H1 (cell line): ENCODE measurements around the gene PDE4D. TPM values are rescaled to one million over a fixed set of nuclear protein-coding genes. Genes with fewer than 3 reads are reported as not detected.

Experiments
- CTCF ChIA-PET: fragments of 300-600 bp; sonication (Branson Sonifier 250); formaldehyde crosslinking; loops from one replicate; lab custom pipeline; 2021; ENCODE audit not compliant: partially characterized antibody; lab: Charles Lee
- POLR2A ChIA-PET: fragments of 300-600 bp; sonication (Branson Sonifier 250); formaldehyde crosslinking; loops from one replicate; lab custom pipeline; 2021; ENCODE audit warnings: inconsistent platforms; ENCODE audit not compliant: partially characterized antibody; lab: Charles Lee
- DNase-seq, 2 experiments: peaks; one replicate each; pipeline versions ENCODE4 v3.0.0 to v3.0.0-alpha.2; 2010 to 2022; ENCODE audit warnings: low spot score in 2 of 2, low read depth in 1 of 2, mixed read lengths in 1 of 2
- FAIRE-seq: peaks from 2 replicates; lab custom pipeline; 2011; peaks lifted over from hg19 to GRCh38; lab: Jason Lieb, UNC
- H2AFZ ChIP-seq: 2 replicates; pipeline ENCODE4 v1.8.1; 2012; ENCODE audit warnings: low read length, inconsistent platforms
- H2AK5ac ChIP-seq: 2 replicates; pipeline ENCODE4 v1.6.1; 2013; ENCODE audit warnings: low read depth, low read length
- H2BK120ac ChIP-seq: replicated peaks from 2 replicates; pipeline ENCODE3; 2013; ENCODE audit warnings: low read depth, low read length, inconsistent platforms
- H2BK12ac ChIP-seq: 2 replicates; pipeline ENCODE4 v1.6.1; 2013; ENCODE audit warnings: low read depth, low read length
- H2BK15ac ChIP-seq: 2 replicates; pipeline ENCODE4 v1.6.1; 2013; ENCODE audit warnings: low read length
- H2BK20ac ChIP-seq: 2 replicates; pipeline ENCODE4 v1.6.1; 2013; ENCODE audit warnings: low read length
- H2BK5ac ChIP-seq: 2 replicates; pipeline ENCODE4 v1.6.1; 2013; ENCODE audit warnings: low read depth, low read length
- H3K14ac ChIP-seq: 2 replicates; pipeline ENCODE4 v1.6.1; 2013; ENCODE audit warnings: inconsistent platforms; ENCODE audit not compliant: insufficient read length
- H3K18ac ChIP-seq: 2 replicates; pipeline ENCODE4 v1.6.1; 2013; ENCODE audit warnings: low read length; ENCODE audit errors: extremely low read depth
- H3K23ac ChIP-seq: 2 replicates; pipeline ENCODE4 v1.6.1; 2013; ENCODE audit warnings: inconsistent platforms; ENCODE audit not compliant: insufficient read length
- H3K23me2 ChIP-seq: 2 replicates; pipeline ENCODE4 v1.6.1; 2013; ENCODE audit warnings: low read depth, low read length
- H3K27ac ChIP-seq: 2 replicates; pipeline ENCODE4 v1.6.1; 2011; ENCODE audit warnings: low read depth, low read length, inconsistent platforms
- H3K27me3 ChIP-seq, 4 experiments: replicated peaks in 1 of 4; 1 replicate in 1 of 4; 2 replicates in 3 of 4; pipeline versions ENCODE4 v1.6.1 to v1.8.1; 2011 to 2013; ENCODE audit warnings: low read length in 3 of 4, mild to moderate bottlenecking in 3 of 4, inconsistent platforms in 2 of 4, mixed read lengths in 2 of 4, moderate library complexity in 1 of 4; ENCODE audit not compliant: control insufficient read depth in 3 of 4, insufficient read depth in 3 of 4; ENCODE audit errors: extremely low read depth in 1 of 4
- H3K36me3 ChIP-seq, 4 experiments: 2 replicates each; pipeline versions ENCODE4 v1.6.1 to v1.8.1; 2011 to 2013; ENCODE audit warnings: mild to moderate bottlenecking in 4 of 4, low read length in 3 of 4, moderate library complexity in 2 of 4, control low read depth in 1 of 4, inconsistent platforms in 1 of 4; ENCODE audit not compliant: insufficient read depth in 4 of 4, control insufficient read depth in 2 of 4
- H3K4ac ChIP-seq: replicated peaks from 2 replicates; pipeline ENCODE3; 2013; ENCODE audit warnings: low read length, low read depth, mixed read lengths, inconsistent platforms; ENCODE audit not compliant: insufficient read length
- H3K4me1 ChIP-seq, 4 experiments: replicated peaks in 1 of 4; 1 replicate in 1 of 4; 2 replicates in 3 of 4; pipeline versions ENCODE4 v1.6.1 to v1.8.1; 2011 to 2013; ENCODE audit warnings: low read length in 3 of 4, inconsistent platforms in 2 of 4, mixed read lengths in 1 of 4; ENCODE audit not compliant: insufficient read depth in 4 of 4, control insufficient read depth in 3 of 4
- H3K4me2 ChIP-seq, 2 experiments: 2 replicates each; pipeline versions ENCODE4 v1.6.1 to v1.8.1; 2011 to 2013; ENCODE audit warnings: low read depth in 2 of 2, low read length in 2 of 2, control low read depth in 1 of 2, inconsistent platforms in 1 of 2, mild to moderate bottlenecking in 1 of 2; ENCODE audit not compliant: insufficient read depth in 1 of 2
- H3K4me3 ChIP-seq, 4 experiments: fragments of 200-600, 300-600 bp in 1 of 4; sonication (generic), shearing (Covaris generic), sonication (Bioruptor Twin) in 1 of 4; 2 replicates each; pipeline versions ENCODE4 v1.5.1 to v1.8.1; 2011 to 2016; ENCODE audit warnings: low read length in 4 of 4, low read depth in 3 of 4, control low read depth in 2 of 4, inconsistent platforms in 2 of 4, mild to moderate bottlenecking in 2 of 4, mixed read lengths in 1 of 4, moderate library complexity in 1 of 4; ENCODE audit not compliant: insufficient read depth in 2 of 4; ENCODE audit errors: extremely low read depth in 1 of 4
- H3K56ac ChIP-seq: replicated peaks from 2 replicates; pipeline ENCODE3; 2013; ENCODE audit warnings: low read depth, mild to moderate bottlenecking, mixed read lengths, low read length, inconsistent platforms; ENCODE audit not compliant: insufficient read length
- H3K79me1 ChIP-seq: 2 replicates; pipeline ENCODE4 v1.6.1; 2013; ENCODE audit warnings: low read depth, low read length, control low read depth
- H3K79me2 ChIP-seq, 2 experiments: 2 replicates each; pipeline versions ENCODE4 v1.6.1 to v1.8.1; 2012 to 2013; ENCODE audit warnings: low read length in 2 of 2, mild to moderate bottlenecking in 2 of 2, inconsistent platforms in 1 of 2; ENCODE audit not compliant: insufficient read depth in 2 of 2, control insufficient read depth in 1 of 2
- H3K9ac ChIP-seq, 4 experiments: replicated peaks in 1 of 4; 1 replicate in 1 of 4; 2 replicates in 3 of 4; pipeline versions ENCODE4 v1.6.1 to v1.8.1; 2011 to 2013; ENCODE audit warnings: low read depth in 3 of 4, low read length in 3 of 4, control low read depth in 2 of 4, mild to moderate bottlenecking in 2 of 4, moderate library complexity in 2 of 4, inconsistent platforms in 1 of 4; ENCODE audit errors: extremely low read depth in 1 of 4
- H3K9me3 ChIP-seq, 2 experiments: 2 replicates each; pipeline versions ENCODE4 v1.6.1 to v1.8.1; 2012 to 2013; ENCODE audit warnings: mild to moderate bottlenecking in 2 of 2, moderate library complexity in 2 of 2, control low read depth in 1 of 2, inconsistent platforms in 1 of 2, low read depth in 1 of 2, low read length in 1 of 2, mixed read lengths in 1 of 2; ENCODE audit not compliant: insufficient read depth in 2 of 2
- H4K20me1 ChIP-seq, 2 experiments: replicated peaks in 1 of 2; 2 replicates each; pipeline versions ENCODE3 to v1.8.1; 2011 to 2013; ENCODE audit warnings: inconsistent platforms in 2 of 2, low read length in 2 of 2, mild to moderate bottlenecking in 1 of 2; ENCODE audit not compliant: insufficient read depth in 2 of 2, control insufficient read depth in 1 of 2
- H4K5ac ChIP-seq: 2 replicates; pipeline ENCODE4 v1.6.1; 2013; ENCODE audit warnings: low read length, low read depth, mixed read lengths, inconsistent platforms; ENCODE audit not compliant: insufficient read length
- H4K8ac ChIP-seq: 2 replicates; pipeline ENCODE4 v1.8.0; 2013; ENCODE audit warnings: mild to moderate bottlenecking, moderate library complexity, low read length, inconsistent platforms; ENCODE audit not compliant: insufficient read depth; ENCODE audit errors: extremely low read depth
- H4K91ac ChIP-seq: replicated peaks from 2 replicates; pipeline ENCODE3; 2013; ENCODE audit warnings: low read length, mixed read lengths, inconsistent platforms; ENCODE audit not compliant: insufficient read length
- CBX5 ChIP-seq: fragments of 300-800, 300-1000 bp; sonication (generic); IDR thresholded peaks from 2 replicates; pipeline ENCODE4 v1.7.1; 2016; ENCODE audit warnings: antibody characterized with exemption, low read length, low read depth
- CHD2 ChIP-seq: IDR thresholded peaks from 2 replicates; pipeline ENCODE4 v1.6.1; 2012; ENCODE audit warnings: low read length, improper control_type of control experiment
- FOSL1 ChIP-seq: IDR thresholded peaks from 2 replicates; pipeline ENCODE4 v1.6.1; 2011; ENCODE audit warnings: mild to moderate bottlenecking, low read depth, low read length, moderate library complexity; ENCODE audit not compliant: insufficient read depth
- HDAC6 ChIP-seq: IDR thresholded peaks from one replicate; pipeline ENCODE4 v1.7.1; 2012; ENCODE audit warnings: low read depth, mild to moderate bottlenecking, inconsistent platforms, low read length, moderate library complexity
- PHF8 ChIP-seq: fragments of 200-600 bp; sonication (generic); conservative IDR thresholded peaks from 2 replicates; pipeline ENCODE4 v1.7.1; 2012; ENCODE audit warnings: low read depth, mild to moderate bottlenecking, inconsistent platforms, low read length, moderate library complexity
- POLR2A ChIP-seq, 2 experiments: IDR thresholded peaks; 1 replicate in 1 of 2; 2 replicates in 1 of 2; pipeline ENCODE4 v1.6.1; 2011; ENCODE audit warnings: low read depth in 2 of 2, low read length in 2 of 2, mild to moderate bottlenecking in 2 of 2; ENCODE audit errors: control extremely low read depth in 1 of 2
- RAD21 ChIP-seq, 2 experiments: IDR thresholded peaks in 1 of 2; conservative IDR thresholded peaks in 1 of 2; 2 replicates each; pipeline ENCODE4 v1.6.1; 2011; ENCODE audit warnings: low read depth in 2 of 2, low read length in 2 of 2, improper control_type of control experiment in 1 of 2, inconsistent platforms in 1 of 2, mild to moderate bottlenecking in 1 of 2, moderate library complexity in 1 of 2
- RBBP5 ChIP-seq: IDR thresholded peaks from 2 replicates; pipeline ENCODE4 v1.7.1; 2012; ENCODE audit warnings: low read depth, mild to moderate bottlenecking, inconsistent platforms, low read length, moderate library complexity, borderline replicate concordance
- SRF ChIP-seq: IDR thresholded peaks from 2 replicates; pipeline ENCODE4 v1.6.1; 2011; ENCODE audit warnings: mild to moderate bottlenecking, low read depth, low read length, moderate library complexity
- TCF12 ChIP-seq: IDR thresholded peaks from 2 replicates; pipeline ENCODE4 v1.6.1; 2011; ENCODE audit warnings: low read depth, mild to moderate bottlenecking, low read length
- WGBS, 2 experiments: shearing (Covaris generic) in 1 of 2; methylation state at CpG; one replicate each; pipeline versions ENCODE4 v1.1.6 to v1.1.7; 2013 to 2015; ENCODE audit warnings: low lambda C conversion rate in 2 of 2, mixed read lengths in 2 of 2, inconsistent platforms in 1 of 2, low coverage in 1 of 2, missing lambda C conversion rate in 1 of 2; ENCODE audit not compliant: insufficient replicate concordance in 2 of 2, insufficient coverage in 1 of 2, insufficient read length in 1 of 2; ENCODE audit errors: extremely low coverage in 1 of 2, missing lambda C conversion rate in 1 of 2; 5-methylcytosine and 5-hydroxymethylcytosine counted together
- polyA plus RNA-seq, 7 experiments: library from polyadenylated mRNA; depleted of rRNA in 3 of 7; stranded (reverse) in 5 of 7; unstranded in 2 of 7; fragments of >200 nt in 5 of 7; fragments of 200-250 nt in 2 of 7; gene quantifications; 1 replicate in 5 of 7; 2 replicates in 1 of 7; 4 replicates in 1 of 7; pipeline versions ENCODE4 v1.2.1 to v1.2.3, GENCODE V29; 2011 to 2013; ENCODE audit warnings: missing spikeins in 2 of 7, mixed read lengths in 2 of 7
- total RNA-seq: library from RNA; stranded (reverse); fragmentation: NEBNext Ultra II Directional; extraction: Animal tissue kit (Norgen Biotek cat#: 25700); gene quantifications from 2 replicates; pipeline ENCODE4 v1.2.1, GENCODE V29; 2021

The PDE4D gene
- total and polyA plus RNA-seq, 2 of the 8 experiments (the other 6 are each of a cell fraction or from before 2014, with no cell fraction given) = 2.3 to 3.7 TPM

GRCh38 chr5:59795141-59795540 is 98.4 kb downstream of the PDE4D start:
- Histone ChIP-seq H3K18ac (no peak overlapping the region), H3K4me3 (no peak overlapping the region), H3K79me1 (no peaks in the 10 kb centered on the region), H3K4me2 (no peak overlapping the region), H3K79me2 (no peaks in the 10 kb centered on the region), H4K5ac (no peak overlapping the region), H3K9ac (no peak overlapping the region), H4K91ac (no peak overlapping the region), H3K23ac (no peak overlapping the region), H2AFZ (no peak overlapping the region), H3K4me1 (peaks cover 0 to 4% (median 1%) of the 10 kb centered on the region in 4 experiments; a peak in 3 of 7 replicates), H2BK120ac (no peak overlapping the region), H2BK20ac (no peak overlapping the region), H2BK12ac (no peak overlapping the region), H3K27me3 (no peaks in the 10 kb centered on the region), H3K36me3 (no peaks in the 10 kb centered on the region), H3K14ac (no peak overlapping the region), H3K27ac (no peak overlapping the region), H4K8ac (no peak overlapping the region), H2BK15ac (no peak overlapping the region), H3K56ac (no peak overlapping the region), H2AK5ac (no peak overlapping the region), H3K4ac (no peak overlapping the region), H2BK5ac (no peak overlapping the region), H3K23me2 (no peaks in the 10 kb centered on the region), H4K20me1 (no peaks in the 10 kb centered on the region), H3K9me3 (no peaks in the 10 kb centered on the region)
- CTCF ChIA-PET = interaction anchor here (0.6 to 2.6 kb wide), 7 partner anchors 66 to 607 kb away, joined by 3 to 8 read pairs (median 3); no protein-coding TSS in a partner anchor
- POLR2A ChIA-PET = no interaction called here
- no peak for DNase-seq
- no peak for TF ChIP-seq CBX5
- no peak for TF ChIP-seq RBBP5
- no peak for TF ChIP-seq HDAC6
- TF ChIP-seq FOSL1 = no peak
- TF ChIP-seq SRF = no peak
- no peak for TF ChIP-seq POLR2A (IDR thresholded peaks at IDR 0.05; ENCODE audit: control extremely low read depth in 1 of 2, low read depth in 2 of 2, low read length in 2 of 2)
- TF ChIP-seq RAD21 (IDR thresholded peaks at IDR 0.05 in 1 of 2, conservative IDR thresholded peaks at IDR 0.05 in 1 of 2; ENCODE audit: low read depth in 2 of 2, low read length in 2 of 2) = no peak
- no peak for TF ChIP-seq CHD2
- TF ChIP-seq PHF8 = no peak
- TF ChIP-seq TCF12 = no peak
- WGBS, 2 experiments = 87% methylated on average over 4 of the region's 4 CpGs; no CpG with 5 or more reads in 1 of the 2 experiments
- no peak for FAIRE-seq
